ENCODE results near the gene GRID1.

GRID1 gene

DNA sequence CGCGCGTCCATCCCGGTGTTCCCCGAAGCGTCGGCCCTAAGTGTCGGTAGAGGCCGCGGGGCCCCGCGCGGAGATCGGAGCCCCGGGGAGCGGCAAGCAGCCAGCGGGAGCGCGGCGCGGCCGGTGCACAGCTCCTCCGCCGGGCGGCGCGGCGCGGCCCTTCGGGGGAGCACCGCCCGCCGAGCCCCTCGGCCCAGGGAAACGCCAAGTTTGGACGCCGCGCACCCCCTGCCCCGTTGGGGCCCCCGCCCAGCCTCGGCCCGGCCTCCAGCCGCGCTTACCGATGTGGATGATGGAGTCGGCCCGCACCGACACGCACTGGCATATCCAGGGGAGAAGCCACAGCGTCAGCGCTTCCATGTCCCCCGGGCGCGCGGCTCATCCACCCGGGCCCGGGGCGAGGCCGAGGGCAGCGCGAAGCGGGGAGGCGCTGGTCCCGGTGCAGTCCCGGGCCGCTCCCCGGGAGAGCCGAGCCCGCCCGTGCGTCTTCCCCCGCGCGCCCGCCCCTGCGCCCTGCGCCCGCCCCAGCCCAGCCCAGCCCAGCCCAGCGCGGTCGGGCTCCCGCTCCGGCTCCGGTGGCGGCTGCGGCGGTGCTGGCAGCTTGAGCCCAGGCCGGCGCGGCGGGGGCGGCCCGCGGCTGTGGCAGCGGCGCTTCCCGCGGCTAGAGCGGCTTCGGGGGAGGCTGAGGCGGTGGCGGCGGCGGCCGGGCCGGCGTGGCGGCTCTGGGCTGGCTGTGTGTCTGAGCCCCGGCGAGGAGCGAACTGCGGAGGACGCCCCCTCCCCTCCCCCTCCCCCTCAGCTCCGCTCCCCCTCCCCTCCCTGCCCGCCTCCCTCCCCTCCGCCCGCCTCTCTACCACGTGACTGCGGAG lies at the start of gene GRID1:
GRID1 (minus strand) TSS at position 763 of the 869 bp plus-strand sequence.
- TF ChIP-seq, protein P1, sequence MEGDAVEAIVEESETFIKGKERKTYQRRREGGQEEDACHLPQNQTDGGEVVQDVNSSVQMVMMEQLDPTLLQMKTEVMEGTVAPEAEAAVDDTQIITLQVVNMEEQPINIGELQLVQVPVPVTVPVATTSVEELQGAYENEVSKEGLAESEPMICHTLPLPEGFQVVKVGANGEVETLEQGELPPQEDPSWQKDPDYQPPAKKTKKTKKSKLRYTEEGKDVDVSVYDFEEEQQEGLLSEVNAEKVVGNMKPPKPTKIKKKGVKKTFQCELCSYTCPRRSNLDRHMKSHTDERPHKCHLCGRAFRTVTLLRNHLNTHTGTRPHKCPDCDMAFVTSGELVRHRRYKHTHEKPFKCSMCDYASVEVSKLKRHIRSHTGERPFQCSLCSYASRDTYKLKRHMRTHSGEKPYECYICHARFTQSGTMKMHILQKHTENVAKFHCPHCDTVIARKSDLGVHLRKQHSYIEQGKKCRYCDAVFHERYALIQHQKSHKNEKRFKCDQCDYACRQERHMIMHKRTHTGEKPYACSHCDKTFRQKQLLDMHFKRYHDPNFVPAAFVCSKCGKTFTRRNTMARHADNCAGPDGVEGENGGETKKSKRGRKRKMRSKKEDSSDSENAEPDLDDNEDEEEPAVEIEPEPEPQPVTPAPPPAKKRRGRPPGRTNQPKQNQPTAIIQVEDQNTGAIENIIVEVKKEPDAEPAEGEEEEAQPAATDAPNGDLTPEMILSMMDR (conservative IDR thresholded peaks at IDR 0.05; ENCODE audit: low read depth, low read length), result no peak
- peak; percentile 13 for DNase-seq (ENCODE audit: low read depth)
- peak within 1 kb of the TSS; percentile 26 for H3K4me3 ChIP-seq (ENCODE audit: low read depth, low read length)

DNA sequence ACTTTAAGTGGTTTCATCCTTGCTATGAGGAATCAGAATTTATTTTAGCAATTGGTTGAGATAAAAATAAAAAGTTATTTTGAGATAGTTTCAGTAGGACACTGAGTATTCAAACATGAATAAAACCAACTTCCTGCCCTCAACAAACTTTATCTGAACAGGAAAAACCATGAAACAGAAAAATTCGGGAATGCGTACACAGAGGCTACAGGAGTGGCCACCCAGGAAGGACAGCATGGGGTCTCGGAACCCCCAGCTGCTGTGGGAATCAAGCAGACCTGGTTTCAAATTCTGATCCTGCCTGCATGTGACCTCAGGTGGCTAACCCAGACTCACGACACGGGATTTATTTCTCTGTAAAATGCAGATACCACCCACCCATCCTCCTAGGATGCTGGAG lies 49.0 kb upstream of the GRID1 start:
- TF ChIP-seq, protein P1 (conservative IDR thresholded peaks at IDR 0.05; ENCODE audit: low read depth, low read length), result no peak
- DNase-seq (ENCODE audit: low read depth), result no peak
- H3K4me3 ChIP-seq (ENCODE audit: low read depth, low read length), result no peak overlapping the region

DNA sequence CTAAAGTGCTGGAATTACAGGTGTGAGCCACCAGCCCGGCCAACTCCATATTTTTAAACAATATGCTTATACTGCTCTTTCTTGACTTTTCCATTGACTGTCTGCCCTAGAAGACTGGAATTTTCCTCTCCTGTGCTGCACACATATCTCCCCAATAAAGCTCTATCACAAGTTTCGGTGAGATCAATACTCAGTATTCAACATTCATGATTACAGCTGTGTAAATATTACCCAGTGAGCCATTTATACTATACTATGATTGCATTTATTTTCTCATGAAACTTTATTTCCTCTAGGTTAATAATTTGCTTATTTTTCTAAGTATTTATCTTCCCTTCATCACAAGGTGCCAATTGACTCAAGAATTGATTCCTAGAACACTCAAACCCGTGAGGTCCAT lies 48.5 kb upstream of the GRID1 start:
- TF ChIP-seq, protein P1 (conservative IDR thresholded peaks at IDR 0.05; ENCODE audit: low read depth, low read length), result no peak
- H3K4me3 ChIP-seq (ENCODE audit: low read depth, low read length), result no peak overlapping the region
- DNase-seq (ENCODE audit: low read depth), result no peak

DNA sequence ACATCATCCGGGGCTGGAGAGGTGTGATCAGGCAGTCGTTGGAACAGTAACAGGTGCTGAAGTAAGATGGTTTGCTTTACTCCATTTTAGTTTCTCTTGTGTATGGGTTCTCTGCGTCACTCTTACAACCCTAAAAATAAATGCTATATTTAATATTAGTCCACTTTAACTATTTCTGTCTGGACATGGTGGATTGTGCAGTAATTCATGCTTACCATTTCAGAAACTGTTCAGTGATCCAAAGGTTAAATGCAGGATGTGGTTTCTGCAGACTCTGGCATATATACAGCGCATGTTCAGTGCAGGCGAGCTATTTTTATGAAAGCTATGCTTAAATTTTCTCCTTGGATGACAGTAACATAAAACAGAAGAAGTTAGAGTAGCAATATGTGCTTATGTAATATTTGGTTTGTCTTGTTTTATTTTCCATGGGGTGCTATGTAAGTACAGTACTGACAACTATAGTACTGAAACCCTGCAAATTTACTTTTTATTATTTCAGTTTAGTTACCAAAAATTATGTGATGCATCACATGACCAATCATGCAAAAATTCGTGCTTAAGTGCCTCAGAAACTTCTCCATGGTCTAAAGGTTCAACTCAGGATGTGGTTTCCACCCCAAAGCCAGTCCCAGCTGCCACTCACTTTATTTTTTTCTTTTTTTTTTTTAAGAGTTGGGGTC lies 46.6 kb upstream of the GRID1 start:
- no peak overlapping the region for H3K4me3 ChIP-seq (ENCODE audit: low read depth, low read length)
- DNase-seq (ENCODE audit: low read depth), result peak; percentile 74

DNA sequence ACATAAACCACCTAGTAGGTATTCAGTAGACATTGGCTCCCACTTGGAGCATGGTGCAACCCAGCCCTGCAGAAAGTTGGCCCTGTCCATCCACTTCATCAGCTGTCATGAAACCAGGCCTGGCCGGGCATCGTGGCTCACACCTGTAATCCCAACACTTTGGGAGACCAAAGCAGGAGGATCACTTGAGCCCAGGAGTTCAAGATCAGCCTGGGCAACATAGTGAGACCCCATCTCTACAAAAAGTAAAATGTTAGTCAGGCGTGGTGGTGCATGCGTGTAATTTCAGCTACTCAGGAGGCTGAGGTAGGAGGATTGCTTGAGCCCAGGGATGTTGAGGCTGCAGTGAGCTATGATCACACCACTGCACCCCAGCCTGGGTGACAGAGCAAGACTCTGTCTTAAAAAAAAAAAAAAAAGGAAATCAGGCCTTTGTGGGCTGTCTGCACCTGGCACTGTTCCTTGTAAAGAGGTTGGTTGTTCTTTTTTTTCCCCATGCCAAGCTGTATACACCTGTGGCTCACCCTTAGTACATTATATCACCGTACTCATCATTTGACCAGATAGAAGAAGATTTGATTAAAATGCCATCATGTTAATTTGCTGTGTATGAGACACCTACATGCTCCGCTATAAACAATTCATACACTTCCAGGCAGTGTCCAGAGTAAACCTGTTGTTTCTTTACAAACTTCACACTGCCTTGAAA lies 45.4 kb upstream of the GRID1 start:
- no peak for DNase-seq (ENCODE audit: low read depth)
- H3K4me3 ChIP-seq (ENCODE audit: low read depth, low read length), result no peak overlapping the region
- TF ChIP-seq, protein P1 (conservative IDR thresholded peaks at IDR 0.05; ENCODE audit: low read depth, low read length), result no peak

More for the DNA sequence above, 46.6 kb upstream of the GRID1 start:
- TF ChIP-seq, protein P1 (conservative IDR thresholded peaks at IDR 0.05; ENCODE audit: low read depth, low read length), result no peak

DNA sequence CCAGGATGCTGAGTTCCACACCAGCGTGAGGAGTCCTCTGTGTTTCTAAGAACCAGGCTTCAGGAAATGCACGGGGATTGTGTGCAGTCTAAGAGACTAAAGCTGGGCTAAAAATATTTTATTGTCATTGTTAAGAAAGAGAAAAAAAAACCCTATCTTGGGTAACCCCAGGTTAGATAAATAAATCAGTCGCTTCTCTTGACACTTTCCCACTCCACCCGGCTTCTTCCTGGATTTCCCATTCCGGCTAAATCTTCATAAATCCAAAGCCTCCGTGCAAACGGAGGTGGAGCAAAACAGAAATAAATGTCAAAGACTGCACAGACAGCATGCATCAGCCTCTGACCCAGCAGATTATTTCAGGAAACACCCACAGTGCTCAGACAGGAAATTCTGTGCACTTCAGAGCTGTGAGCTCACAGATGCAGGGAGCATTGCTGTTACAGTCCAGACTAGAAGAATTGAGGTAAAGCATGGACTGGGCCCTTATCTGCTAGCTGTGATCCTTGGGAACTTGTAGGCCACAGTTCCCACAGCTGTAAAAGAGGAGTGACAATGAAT lies 44.8 kb upstream of the GRID1 start:
- H3K4me3 ChIP-seq (ENCODE audit: low read depth, low read length), result no peak overlapping the region
- TF ChIP-seq, protein P1 (conservative IDR thresholded peaks at IDR 0.05; ENCODE audit: low read depth, low read length), result no peak
- DNase-seq (ENCODE audit: low read depth), result peak; percentile 91

All from choroid plexus epithelial cell (primary cell).